ENCODE data around the gene OPCML.

Gene OPCML

GRCh38 chr11:133078591-133079404 is 453.5 kb downstream of the OPCML start:
- peak; percentile 77 for TF ChIP-seq CTCF (IDR thresholded peaks at IDR 0.05; ENCODE audit: poor library complexity, severe bottlenecking)
- ATAC-seq (ENCODE audit: low read depth) (peak; percentile 53; the same call in 2 of the 3 replicates), DNase-seq (ENCODE audit: low spot score) (no peak)
- no peaks in the 10 kb centered on the region for H3K36me3 ChIP-seq (ENCODE audit: low read depth)
- H3K4me1 ChIP-seq (ENCODE audit: insufficient read depth, poor library complexity, severe bottlenecking) = no peaks in the 10 kb centered on the region
- H3K27me3 ChIP-seq (ENCODE audit: insufficient read depth, poor library complexity, severe bottlenecking) = peaks cover 44% of the 10 kb centered on the region
- no peak overlapping the region for H3K4me3 ChIP-seq (ENCODE audit: severe bottlenecking)
- H3K27ac ChIP-seq (ENCODE audit: poor library complexity, severe bottlenecking) = no peak overlapping the region
- no peaks in the 10 kb centered on the region for H3K9me3 ChIP-seq (ENCODE audit: severe bottlenecking)

- no peak overlapping the region for H3K4me3 ChIP-seq (ENCODE audit: severe bottlenecking)
- ATAC-seq (ENCODE audit: low read depth) (no peak), DNase-seq (ENCODE audit: low spot score) (no peak)
- no peak for TF ChIP-seq CTCF (IDR thresholded peaks at IDR 0.05; ENCODE audit: poor library complexity, severe bottlenecking)
- peaks cover 36% of the 10 kb centered on the region for H3K27me3 ChIP-seq (ENCODE audit: insufficient read depth, poor library complexity, severe bottlenecking)
- H3K36me3 ChIP-seq (ENCODE audit: low read depth) = no peaks in the 10 kb centered on the region
- no peaks in the 10 kb centered on the region for H3K9me3 ChIP-seq (ENCODE audit: severe bottlenecking)
- no peaks in the 10 kb centered on the region for H3K4me1 ChIP-seq (ENCODE audit: insufficient read depth, poor library complexity, severe bottlenecking)
- H3K27ac ChIP-seq (ENCODE audit: poor library complexity, severe bottlenecking) = no peak overlapping the region
These were observed 454.3 kb downstream of the OPCML start for GRCh38 chr11:133078012-133078411.

GRCh38 chr11:133075351-133075750 is 456.9 kb downstream of the OPCML start:
- H3K4me1 ChIP-seq (ENCODE audit: insufficient read depth, poor library complexity, severe bottlenecking) = no peaks in the 10 kb centered on the region
- no peak for TF ChIP-seq CTCF (IDR thresholded peaks at IDR 0.05; ENCODE audit: poor library complexity, severe bottlenecking)
- H3K27me3 ChIP-seq (ENCODE audit: insufficient read depth, poor library complexity, severe bottlenecking) = peaks cover 22% of the 10 kb centered on the region
- no peak for DNase-seq (ENCODE audit: low spot score)
- H3K4me3 ChIP-seq (ENCODE audit: severe bottlenecking) = no peak overlapping the region
- H3K9me3 ChIP-seq (ENCODE audit: severe bottlenecking) = no peaks in the 10 kb centered on the region
- no peaks in the 10 kb centered on the region for H3K36me3 ChIP-seq (ENCODE audit: low read depth)
- no peak overlapping the region for H3K27ac ChIP-seq (ENCODE audit: poor library complexity, severe bottlenecking)
- no peak for ATAC-seq (ENCODE audit: low read depth)

- no peak for ATAC-seq (ENCODE audit: low read depth)
- no peak overlapping the region for H3K27ac ChIP-seq (ENCODE audit: poor library complexity, severe bottlenecking)
These were observed 459.3 kb downstream of the OPCML start for GRCh38 chr11:133072858-133073582.

More at GRCh38 chr11:133072858-133073582, 459.3 kb downstream of the OPCML start:
- Histone ChIP-seq H3K4me1 (ENCODE audit: insufficient read depth, poor library complexity, severe bottlenecking) (no peaks in the 10 kb centered on the region), H3K9me3 (ENCODE audit: severe bottlenecking) (no peaks in the 10 kb centered on the region), H3K27me3 (ENCODE audit: insufficient read depth, poor library complexity, severe bottlenecking) (peaks cover 5% of the 10 kb centered on the region), H3K4me3 (ENCODE audit: severe bottlenecking) (no peak overlapping the region), H3K36me3 (ENCODE audit: low read depth) (no peaks in the 10 kb centered on the region)
- no peak for DNase-seq (ENCODE audit: low spot score)
- no peak for TF ChIP-seq CTCF (IDR thresholded peaks at IDR 0.05; ENCODE audit: poor library complexity, severe bottlenecking)
